ENCODE data around the gene DTD1. TPM values are rescaled to one million over a fixed set of nuclear protein-coding genes. Genes with fewer than 3 reads are reported as not detected.
A peak's percentile ranks its signal among the peaks of the same experiment; 100 is the strongest.

The DTD1 gene
- 10 to 100 TPM; 25.9 to 32.7 (median 31.9) TPM for polyA plus RNA-seq (ENCODE audit: insufficient read length in 4 of 4)

- DNase-seq (ENCODE audit: low read depth in 4 of 4, low spot score in 3 of 4), result peak in 3 of 4 donors; percentile 55 to 75 (median 70)
These were observed at the start of gene DTD1 for GRCh38 chr20:18587665-18588573. Gene DTD1, plus strand, starts transcription at chr20:18588054. Its CDS starts 19 bp downstream, at chr20:18588073.

- DNase-seq (ENCODE audit: low read depth in 4 of 4, low spot score in 3 of 4), result no peak
These were observed 46.1 kb upstream of the DTD1 start for GRCh38 chr20:18541741-18542140.

GRCh38 chr20:18543216-18543615, 44.6 kb upstream of the DTD1 start:
- DNase-seq (ENCODE audit: low read depth in 4 of 4, low spot score in 3 of 4), result no peak

GRCh38 chr20:18543932-18544331, 43.9 kb upstream of the DTD1 start:
- DNase-seq (ENCODE audit: low read depth in 4 of 4, low spot score in 3 of 4), result no peak

GRCh38 chr20:18545566-18545965, 42.3 kb upstream of the DTD1 start:
- DNase-seq (ENCODE audit: low read depth in 4 of 4, low spot score in 3 of 4), result peak in 1 of 4 donors; percentile 1

- no peak for DNase-seq (ENCODE audit: low read depth in 4 of 4, low spot score in 3 of 4)
These were observed 39.4 kb upstream of the DTD1 start for GRCh38 chr20:18548465-18548864.

GRCh38 chr20:18553746-18554145, 34.1 kb upstream of the DTD1 start:
- no peak for DNase-seq (ENCODE audit: low read depth in 4 of 4, low spot score in 3 of 4)

GRCh38 chr20:18566892-18567738, 20.7 kb upstream of the DTD1 start, which contains the start of gene SMIM26:
Gene SMIM26, plus strand, starts transcription at chr20:18567432. Its CDS starts 47 bp downstream, at chr20:18567479.
- DNase-seq (ENCODE audit: low read depth in 4 of 4, low spot score in 3 of 4), result peak; percentile 86 to 90 (median 90)

GRCh38 chr20:18567739-18568091, 20.1 kb upstream of the DTD1 start:
- no peak for DNase-seq (ENCODE audit: low read depth in 4 of 4, low spot score in 3 of 4)

GRCh38 chr20:18571009-18571408, 16.8 kb upstream of the DTD1 start:
- DNase-seq (ENCODE audit: low read depth in 4 of 4, low spot score in 3 of 4), result no peak

- DNase-seq (ENCODE audit: low read depth in 4 of 4, low spot score in 3 of 4), result no peak
These were observed 16.3 kb upstream of the DTD1 start for GRCh38 chr20:18571578-18571977.

GRCh38 chr20:18577942-18578341, 9.9 kb upstream of the DTD1 start:
- no peak for DNase-seq (ENCODE audit: low read depth in 4 of 4, low spot score in 3 of 4)

- DNase-seq (ENCODE audit: low read depth in 4 of 4, low spot score in 3 of 4), result no peak
These were observed 9.3 kb upstream of the DTD1 start for GRCh38 chr20:18578581-18578980.

GRCh38 chr20:18580012-18580411, 7.8 kb upstream of the DTD1 start:
- no peak for DNase-seq (ENCODE audit: low read depth in 4 of 4, low spot score in 3 of 4)

GRCh38 chr20:18585134-18585533, 2.7 kb upstream of the DTD1 start:
- DNase-seq (ENCODE audit: low read depth in 4 of 4, low spot score in 3 of 4), result no peak

GRCh38 chr20:18588574-18588933, 700 bp downstream of the DTD1 start:
- no peak for DNase-seq (ENCODE audit: low read depth in 4 of 4, low spot score in 3 of 4)

- DNase-seq (ENCODE audit: low read depth in 4 of 4, low spot score in 3 of 4), result no peak
These were observed 2.3 kb downstream of the DTD1 start for GRCh38 chr20:18589941-18590674.

GRCh38 chr20:18596270-18596669, 8.4 kb downstream of the DTD1 start:
- no peak for DNase-seq (ENCODE audit: low read depth in 4 of 4, low spot score in 3 of 4)

GRCh38 chr20:18609741-18610140, 21.9 kb downstream of the DTD1 start:
- no peak for DNase-seq (ENCODE audit: low read depth in 4 of 4, low spot score in 3 of 4)

GRCh38 chr20:18611492-18611891, 23.6 kb downstream of the DTD1 start:
- no peak for DNase-seq (ENCODE audit: low read depth in 4 of 4, low spot score in 3 of 4)

- no peak for DNase-seq (ENCODE audit: low read depth in 4 of 4, low spot score in 3 of 4)
These were observed 25.7 kb downstream of the DTD1 start for GRCh38 chr20:18613553-18613952.

All from right renal pelvis (tissue), 4 donors.